Right lobe of liver (tissue), 6 donors: ENCODE results near the gene POLR1F. TPM values are rescaled to one million over a fixed set of nuclear protein-coding genes. Genes with fewer than 3 reads are reported as not detected.

Experiments
- ATAC-seq, 4 donors: fragments of 200-7000 bp; cut with Tn5 transposase; one replicate each; pipeline ENCODE4 v1.9.1; 2020; ENCODE audit warnings: mild to moderate bottlenecking in 4 of 4, moderate library complexity in 4 of 4
- DNase-seq, 3 donors: peaks; one replicate each; pipeline ENCODE4 v3.0.0-alpha.2; 2020
- H3K27ac ChIP-seq, 3 donors: fragments of 200-600 bp; one replicate each; pipeline ENCODE4 v1.8.0; 2022
- H3K27me3 ChIP-seq, 2 donors: fragments of 200-600 bp; one replicate each; pipeline ENCODE4 v1.8.0; 2022
- H3K36me3 ChIP-seq, 4 donors: fragments of 200-600 bp; sonication (generic) in 1 of 4; one replicate each; pipeline versions ENCODE4 v1.5.1 to v1.8.0; 2017 to 2022; ENCODE audit warnings: control low read depth in 1 of 4
- H3K4me1 ChIP-seq, 4 donors: fragments of 200-600 bp; sonication (generic) in 1 of 4; one replicate each; pipeline versions ENCODE4 v1.5.1 to v1.8.0; 2017 to 2022; ENCODE audit warnings: control low read depth in 1 of 4
- H3K4me3 ChIP-seq, 3 donors: fragments of 200-600 bp; one replicate each; pipeline ENCODE4 v1.8.0; 2022
- H3K9me3 ChIP-seq, 4 donors: fragments of 200-600 bp; sonication (generic) in 1 of 4; one replicate each; pipeline versions ENCODE4 v1.5.1 to v1.8.0; 2017 to 2022; ENCODE audit warnings: control low read depth in 1 of 4
- POLR2A ChIP-seq: fragments of 450-650 bp; IDR thresholded peaks from one replicate; pipeline ENCODE4 v1.6.1; 2017; ENCODE audit warnings: antibody characterized with exemption, mild to moderate bottlenecking
- WGBS: methylation state at CpG from one replicate; pipeline ENCODE4 v1.1.6; 2018; ENCODE audit warnings: low coverage, low lambda C conversion rate; ENCODE audit not compliant: insufficient coverage; ENCODE audit errors: missing lambda C conversion rate; 5-methylcytosine and 5-hydroxymethylcytosine counted together
- intact Hi-C, 2 donors: fragments of 100-400 bp; cut with DNase I; formaldehyde crosslinking; loops; one replicate each; pipeline versions ENCODE4 v1.11.2 to v1.14.1; 2022
- total RNA-seq, 6 experiments: library from RNA; depleted of rRNA in 2 of 6; stranded (reverse); fragments of >200 nt in 2 of 6; fragmentation: NEBNext Ultra II Directional in 3 of 6; extraction: Animal tissue kit (Norgen Biotek cat#: 25700) in 3 of 6; gene quantifications; one replicate each; pipeline versions ENCODE4 v1.1.0 to v1.2.4, GENCODE V29; 2016 to 2023
- TF ChIP-seq, protein P1 (sequence below), 4 donors: fragments of 200-600 bp in 3 of 4; fragments of 450-650 bp in 1 of 4; IDR thresholded peaks; one replicate each; pipeline versions ENCODE4 v1.5.1 to v1.8.0; 2016 to 2022; ENCODE audit warnings: antibody characterized with exemption in 4 of 4, mild to moderate bottlenecking in 2 of 4
- donor health status: DM: no; HTN: yes; CAD: no.
- donor health status: DM: no; HTN: no; CAD: no.
- donor health status: DM: no; HTN: no; CAD: no.
- donor health status: DM: no; HTN: yes; CAD: no.
- donor health status: DM: no; HTN: yes; CAD: no.

Gene POLR1F
- total RNA-seq, 6 experiments from 2014 or later: 2.9 to 10.1 (median 6.2) TPM

DNA sequence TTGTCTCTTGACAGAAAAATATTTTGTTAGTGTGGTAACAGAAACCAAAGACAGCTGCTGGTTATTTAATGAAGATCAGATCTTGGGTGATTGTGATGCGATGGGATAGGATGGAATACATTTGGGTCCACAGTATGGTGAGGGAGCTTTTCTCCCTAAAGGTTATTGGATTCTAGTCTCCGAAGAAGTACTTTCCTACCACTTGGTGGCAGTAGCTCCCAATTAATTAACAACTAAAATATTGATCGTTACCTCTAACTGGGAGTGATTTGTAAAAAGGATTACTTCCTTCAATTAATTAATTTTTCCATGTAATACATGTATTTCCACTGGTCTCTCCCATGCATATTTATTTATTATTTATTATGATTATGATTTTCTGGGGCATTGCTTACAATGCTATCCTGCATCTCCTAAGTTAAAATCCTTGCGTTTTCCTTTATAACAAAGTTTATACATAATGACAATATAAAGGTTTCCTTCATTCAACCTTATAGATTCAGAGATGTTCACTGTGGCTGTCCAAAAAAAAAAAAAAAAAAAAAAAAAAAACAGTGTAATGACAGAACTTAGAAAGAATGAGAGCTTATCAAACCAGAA, 39.0 kb upstream of the POLR1F start:
- intact Hi-C loops: loop anchor here in 1 of 2 donors (10.0 kb wide), 1 partner anchor 847 kb away; no protein-coding TSS in a partner anchor
- DNase-seq (no peak), ATAC-seq (peak; percentile 70 to 74 (median 72))
- no peaks in the 10 kb centered on the region for H3K36me3 ChIP-seq
- no peaks in the 10 kb centered on the region for H3K4me1 ChIP-seq
- WGBS: 27% methylated on average over 4 of the region's 4 CpGs
- H3K9me3 ChIP-seq: no peaks in the 10 kb centered on the region
- H3K27me3 ChIP-seq: no peaks in the 10 kb centered on the region
- H3K4me3 ChIP-seq: no peak overlapping the region
- H3K27ac ChIP-seq: no peak overlapping the region
- TF ChIP-seq, protein P1, sequence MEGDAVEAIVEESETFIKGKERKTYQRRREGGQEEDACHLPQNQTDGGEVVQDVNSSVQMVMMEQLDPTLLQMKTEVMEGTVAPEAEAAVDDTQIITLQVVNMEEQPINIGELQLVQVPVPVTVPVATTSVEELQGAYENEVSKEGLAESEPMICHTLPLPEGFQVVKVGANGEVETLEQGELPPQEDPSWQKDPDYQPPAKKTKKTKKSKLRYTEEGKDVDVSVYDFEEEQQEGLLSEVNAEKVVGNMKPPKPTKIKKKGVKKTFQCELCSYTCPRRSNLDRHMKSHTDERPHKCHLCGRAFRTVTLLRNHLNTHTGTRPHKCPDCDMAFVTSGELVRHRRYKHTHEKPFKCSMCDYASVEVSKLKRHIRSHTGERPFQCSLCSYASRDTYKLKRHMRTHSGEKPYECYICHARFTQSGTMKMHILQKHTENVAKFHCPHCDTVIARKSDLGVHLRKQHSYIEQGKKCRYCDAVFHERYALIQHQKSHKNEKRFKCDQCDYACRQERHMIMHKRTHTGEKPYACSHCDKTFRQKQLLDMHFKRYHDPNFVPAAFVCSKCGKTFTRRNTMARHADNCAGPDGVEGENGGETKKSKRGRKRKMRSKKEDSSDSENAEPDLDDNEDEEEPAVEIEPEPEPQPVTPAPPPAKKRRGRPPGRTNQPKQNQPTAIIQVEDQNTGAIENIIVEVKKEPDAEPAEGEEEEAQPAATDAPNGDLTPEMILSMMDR (IDR thresholded peaks at IDR 0.05): peak; percentile 51 to 68 (median 60)
- no peak for TF ChIP-seq POLR2A

DNA sequence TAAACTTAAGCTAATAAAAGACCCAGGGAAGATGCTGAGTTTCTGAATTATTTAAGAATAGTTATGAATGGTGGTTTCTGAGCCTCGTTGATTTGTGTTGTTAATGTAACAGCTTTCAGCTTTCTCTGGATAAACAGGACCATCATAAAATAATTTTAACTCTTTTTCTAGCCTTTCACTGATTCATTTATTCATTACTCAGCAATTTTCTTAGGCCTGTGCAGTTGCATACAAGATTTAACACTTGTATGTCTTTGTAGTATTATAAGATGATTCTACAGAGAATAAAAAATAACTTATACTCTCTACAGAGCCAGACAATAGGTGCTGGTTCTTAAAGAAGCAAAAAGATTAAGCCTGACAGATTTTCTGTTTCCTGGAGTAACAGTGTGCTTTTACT, 35.2 kb upstream of the POLR1F start:
- intact Hi-C loops: loop anchor here in 1 of 2 donors (10.0 kb wide), 1 partner anchor 851 kb away; no protein-coding TSS in a partner anchor
- H3K4me1 ChIP-seq: no peaks in the 10 kb centered on the region
- no peaks in the 10 kb centered on the region for H3K36me3 ChIP-seq
- ATAC-seq (no peak), DNase-seq (no peak)
- H3K27ac ChIP-seq: no peak overlapping the region
- no peaks in the 10 kb centered on the region for H3K9me3 ChIP-seq
- no peak overlapping the region for H3K4me3 ChIP-seq
- 32% methylated on average over 1 of the region's 1 CpG for WGBS
- no peaks in the 10 kb centered on the region for H3K27me3 ChIP-seq
- TF ChIP-seq, protein P1 (IDR thresholded peaks at IDR 0.05): no peak
- TF ChIP-seq POLR2A: no peak

DNA sequence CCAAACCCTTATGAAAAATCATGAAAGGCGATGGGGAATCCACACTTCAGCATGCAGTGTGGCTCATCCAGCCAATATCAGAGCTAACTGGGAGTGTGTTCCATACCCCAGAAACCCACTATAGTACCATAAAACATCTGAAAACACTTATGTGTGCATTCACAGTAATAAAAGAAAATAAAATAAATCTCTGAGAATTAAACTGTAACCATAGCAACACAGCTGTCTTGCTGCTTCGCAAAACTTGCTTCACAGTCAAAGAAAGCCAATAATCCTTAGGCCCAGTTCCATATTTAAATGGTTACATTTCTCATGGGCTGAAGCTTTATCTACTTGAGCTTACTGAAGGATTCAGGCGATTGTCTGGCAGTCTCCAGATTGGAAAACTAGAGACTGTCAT, 19.9 kb upstream of the POLR1F start:
- Histone ChIP-seq H3K4me3 (no peak overlapping the region), H3K27ac (no peak overlapping the region), H3K27me3 (no peaks in the 10 kb centered on the region), H3K4me1 (no peaks in the 10 kb centered on the region), H3K36me3 (no peaks in the 10 kb centered on the region), H3K9me3 (no peaks in the 10 kb centered on the region)
- ATAC-seq (no peak), DNase-seq (no peak)
- 42% methylated on average over 3 of the region's 3 CpGs for WGBS
- TF ChIP-seq, protein P1 (IDR thresholded peaks at IDR 0.05): no peak
- TF ChIP-seq POLR2A: no peak
- intact Hi-C loops: no loop called here

DNA sequence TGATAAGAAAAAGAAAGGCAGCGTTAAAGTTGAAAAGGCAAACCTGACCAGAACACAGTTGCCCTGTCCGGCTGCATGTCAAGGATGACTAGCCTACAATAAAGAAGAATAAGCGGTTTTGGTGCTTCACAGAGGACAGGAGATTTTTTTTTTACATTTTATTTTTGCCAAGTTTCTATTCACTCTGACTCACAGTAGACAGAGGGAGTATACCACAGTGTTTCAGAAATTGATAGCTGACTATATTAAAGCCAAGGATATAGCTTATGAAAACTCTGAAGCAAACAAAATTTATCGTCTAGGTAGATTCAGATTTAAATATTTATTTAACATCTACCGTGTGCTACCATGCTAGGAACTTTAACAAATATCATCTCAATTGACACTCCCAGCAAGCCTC, 16.9 kb upstream of the POLR1F start:
- Histone ChIP-seq H3K27ac (no peak overlapping the region), H3K36me3 (no peaks in the 10 kb centered on the region), H3K9me3 (no peaks in the 10 kb centered on the region), H3K4me3 (no peak overlapping the region), H3K4me1 (no peaks in the 10 kb centered on the region), H3K27me3 (no peaks in the 10 kb centered on the region)
- intact Hi-C loops: no loop called here
- DNase-seq (no peak), ATAC-seq (no peak)
- TF ChIP-seq, protein P1 (IDR thresholded peaks at IDR 0.05): no peak
- no peak for TF ChIP-seq POLR2A
- WGBS: 51% methylated on average over 5 of the region's 5 CpGs
